Activated naive CD8-positive, alpha-beta T cell treated with anti-CD3 and anti-CD28 coated beads, Interleukin-2, amount 50 U/mL, for 24 hours (primary cell): ENCODE measurements around the gene SVIL.
A peak's percentile ranks its signal among the peaks of the same experiment; 100 is the strongest.

Experiments
- ATAC-seq: fragments of 150-1000 bp; cut with Tn5 transposase; one replicate; pipeline ENCODE4 v1.10.0; 2021
- DNase-seq: peaks from one replicate; pipeline ENCODE4 v3.0.0; 2021
- H3K27ac Mint-ChIP-seq: one replicate; pipeline ENCODE4 v1.8.0; 2021; ENCODE audit warnings: mild to moderate bottlenecking, mixed read lengths
- H3K27me3 Mint-ChIP-seq: one replicate; pipeline ENCODE4 v1.8.0; 2021; ENCODE audit warnings: mixed read lengths
- H3K36me3 Mint-ChIP-seq: one replicate; pipeline ENCODE4 v1.8.0; 2021; ENCODE audit warnings: low read depth, mixed read lengths
- H3K4me1 Mint-ChIP-seq: one replicate; pipeline ENCODE4 v1.8.0; 2021; ENCODE audit warnings: mixed read lengths
- H3K4me3 Mint-ChIP-seq: one replicate; pipeline ENCODE4 v1.8.0; 2021; ENCODE audit warnings: mild to moderate bottlenecking, moderate library complexity, mixed read lengths
- H3K9me3 Mint-ChIP-seq: one replicate; pipeline ENCODE4 v1.8.0; 2021; ENCODE audit warnings: mixed read lengths

SVIL gene

GRCh38 chr10:29658984-29659965, 24.5 kb upstream of the SVIL start:
- DNase-seq (peak; percentile 55), ATAC-seq (peak; percentile 99)
- Mint-ChIP-seq H3K27me3 (peaks cover 4% of the 10 kb centered on the region), H3K4me3 (peak overlapping the region; percentile 44), H3K4me1 (peaks cover 37% of the 10 kb centered on the region), H3K27ac (peak overlapping the region; percentile 79), H3K9me3 (peaks cover 6% of the 10 kb centered on the region), H3K36me3 (peaks cover 28% of the 10 kb centered on the region)

GRCh38 chr10:29657719-29658274, 23.0 kb upstream of the SVIL start:
- Mint-ChIP-seq H3K36me3 (peaks cover 28% of the 10 kb centered on the region), H3K4me3 (peak overlapping the region; percentile 36), H3K4me1 (peaks cover 37% of the 10 kb centered on the region), H3K27ac (peak overlapping the region; percentile 62), H3K27me3 (peaks cover 4% of the 10 kb centered on the region), H3K9me3 (peaks cover 6% of the 10 kb centered on the region)
- DNase-seq, result no peak
- no peak for ATAC-seq

- H3K9me3 Mint-ChIP-seq, result peaks cover 6% of the 10 kb centered on the region
- no peak overlapping the region for H3K27ac Mint-ChIP-seq
- peaks cover 30% of the 10 kb centered on the region for H3K36me3 Mint-ChIP-seq
- H3K4me3 Mint-ChIP-seq, result no peak overlapping the region
- peaks cover 40% of the 10 kb centered on the region for H3K4me1 Mint-ChIP-seq
- H3K27me3 Mint-ChIP-seq, result peaks cover 4% of the 10 kb centered on the region
- DNase-seq (no peak), ATAC-seq (no peak)
Measured at GRCh38 chr10:29656451-29656992, 21.8 kb upstream of the SVIL start.

GRCh38 chr10:29652192-29652591, 17.4 kb upstream of the SVIL start:
- no peak for ATAC-seq
- Mint-ChIP-seq H3K4me1 (peaks cover 29% of the 10 kb centered on the region), H3K27ac (no peak overlapping the region), H3K27me3 (no peaks in the 10 kb centered on the region), H3K4me3 (no peak overlapping the region), H3K9me3 (peaks cover 6% of the 10 kb centered on the region), H3K36me3 (peaks cover 26% of the 10 kb centered on the region)
- no peak for DNase-seq

GRCh38 chr10:29651767-29652166, 17.0 kb upstream of the SVIL start:
- H3K27me3 Mint-ChIP-seq, result no peaks in the 10 kb centered on the region

GRCh38 chr10:29650552-29650944, 15.8 kb upstream of the SVIL start:
- Mint-ChIP-seq H3K36me3 (peaks cover 14% of the 10 kb centered on the region), H3K27ac (no peak overlapping the region), H3K4me3 (no peak overlapping the region), H3K27me3 (no peaks in the 10 kb centered on the region), H3K9me3 (no peaks in the 10 kb centered on the region), H3K4me1 (peaks cover 41% of the 10 kb centered on the region)
- DNase-seq, result no peak
- no peak for ATAC-seq

More at GRCh38 chr10:29651767-29652166, 17.0 kb upstream of the SVIL start:
- DNase-seq, result no peak
- H3K27ac Mint-ChIP-seq, result no peak overlapping the region
- H3K4me1 Mint-ChIP-seq, result peaks cover 31% of the 10 kb centered on the region
- peaks cover 22% of the 10 kb centered on the region for H3K36me3 Mint-ChIP-seq
- no peak overlapping the region for H3K4me3 Mint-ChIP-seq
- H3K9me3 Mint-ChIP-seq, result peaks cover 6% of the 10 kb centered on the region
- ATAC-seq, result no peak

GRCh38 chr10:29649561-29650551, 15.1 kb upstream of the SVIL start:
- peaks cover 41% of the 10 kb centered on the region for H3K4me1 Mint-ChIP-seq
- H3K9me3 Mint-ChIP-seq, result no peaks in the 10 kb centered on the region
- no peak overlapping the region for H3K27ac Mint-ChIP-seq
- ATAC-seq (no peak), DNase-seq (no peak)
- H3K36me3 Mint-ChIP-seq, result peaks cover 11% of the 10 kb centered on the region
- H3K4me3 Mint-ChIP-seq, result no peak overlapping the region
- H3K27me3 Mint-ChIP-seq, result no peaks in the 10 kb centered on the region

GRCh38 chr10:29648983-29649268, 14.2 kb upstream of the SVIL start:
- peaks cover 13% of the 10 kb centered on the region for H3K36me3 Mint-ChIP-seq
- H3K9me3 Mint-ChIP-seq, result no peaks in the 10 kb centered on the region
- no peak overlapping the region for H3K27ac Mint-ChIP-seq
- DNase-seq (no peak), ATAC-seq (no peak)
- no peaks in the 10 kb centered on the region for H3K27me3 Mint-ChIP-seq
- H3K4me3 Mint-ChIP-seq, result no peak overlapping the region
- peaks cover 41% of the 10 kb centered on the region for H3K4me1 Mint-ChIP-seq

- peak; percentile 28 for DNase-seq
- peak overlapping the region; percentile 19 for H3K4me3 Mint-ChIP-seq
- ATAC-seq, result peak; percentile 68
- peaks cover 41% of the 10 kb centered on the region for H3K4me1 Mint-ChIP-seq
- H3K27me3 Mint-ChIP-seq, result no peaks in the 10 kb centered on the region
- H3K9me3 Mint-ChIP-seq, result no peaks in the 10 kb centered on the region
- peak overlapping the region; percentile 4 for H3K27ac Mint-ChIP-seq
- H3K36me3 Mint-ChIP-seq, result peaks cover 15% of the 10 kb centered on the region
Measured at GRCh38 chr10:29648114-29648982, 13.6 kb upstream of the SVIL start.

- peaks cover 15% of the 10 kb centered on the region for H3K36me3 Mint-ChIP-seq
- no peak overlapping the region for H3K27ac Mint-ChIP-seq
- peaks cover 41% of the 10 kb centered on the region for H3K4me1 Mint-ChIP-seq
- H3K4me3 Mint-ChIP-seq, result peak overlapping the region; percentile 25
- no peaks in the 10 kb centered on the region for H3K27me3 Mint-ChIP-seq
- H3K9me3 Mint-ChIP-seq, result no peaks in the 10 kb centered on the region
- ATAC-seq (no peak), DNase-seq (no peak)
Measured at GRCh38 chr10:29647478-29647877, 12.7 kb upstream of the SVIL start.

- H3K4me1 Mint-ChIP-seq, result peaks cover 41% of the 10 kb centered on the region
- peak overlapping the region; percentile 25 for H3K4me3 Mint-ChIP-seq
- peaks cover 15% of the 10 kb centered on the region for H3K36me3 Mint-ChIP-seq
- ATAC-seq (no peak), DNase-seq (no peak)
- H3K27me3 Mint-ChIP-seq, result no peaks in the 10 kb centered on the region
- H3K27ac Mint-ChIP-seq, result no peak overlapping the region
- H3K9me3 Mint-ChIP-seq, result no peaks in the 10 kb centered on the region
Measured at GRCh38 chr10:29646960-29647461, 12.2 kb upstream of the SVIL start.

GRCh38 chr10:29646238-29646902, 11.6 kb upstream of the SVIL start:
- Mint-ChIP-seq H3K4me1 (peaks cover 37% of the 10 kb centered on the region), H3K27ac (peak overlapping the region; percentile 43), H3K27me3 (no peaks in the 10 kb centered on the region), H3K4me3 (peak overlapping the region; percentile 10), H3K9me3 (no peaks in the 10 kb centered on the region), H3K36me3 (peaks cover 11% of the 10 kb centered on the region)
- DNase-seq (peak; percentile 10), ATAC-seq (peak; percentile 86)
